ENCODE measurements around the gene KIF5A.

DNA sequence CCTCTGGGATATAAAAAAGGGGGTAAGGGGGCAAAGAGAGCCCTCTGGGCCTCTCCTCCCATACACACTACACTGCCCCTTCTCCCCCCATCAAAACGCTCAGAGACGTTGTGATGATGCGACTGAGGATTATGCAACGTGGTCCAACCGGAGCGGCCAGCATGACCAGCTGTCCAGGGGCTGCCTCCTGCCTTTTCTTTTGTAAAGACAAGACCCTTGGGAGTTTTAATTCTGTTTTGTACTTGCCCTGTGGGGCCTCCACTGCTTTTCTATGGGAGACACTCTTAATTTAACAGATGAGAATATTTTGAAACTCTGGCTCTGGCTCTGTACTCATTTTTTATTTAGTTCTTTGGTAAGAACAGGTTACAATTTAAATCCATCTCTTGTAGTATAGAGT lies 20.0 kb upstream of the KIF5A start:
- TF ChIP-seq POLR2AphosphoS5 (IDR thresholded peaks at IDR 0.05; ENCODE audit: low read depth, low read length) (no peak), TAF1 (IDR thresholded peaks at IDR 0.05; ENCODE audit: low read depth, low read length) (no peak), POLR2A (IDR thresholded peaks at IDR 0.05; ENCODE audit: low read depth, low read length) (no peak), SPI1 (IDR thresholded peaks at IDR 0.05; ENCODE audit: low read depth, low read length) (no peak), POU2F2 (IDR thresholded peaks at IDR 0.05; ENCODE audit: low read depth, low read length) (no peak)
